ENCODE data around the gene BRWD1. TPM values are rescaled to one million over a fixed set of nuclear protein-coding genes. Genes with fewer than 3 reads are reported as not detected.
A peak's percentile ranks its signal among the peaks of the same experiment; 100 is the strongest.

Gene BRWD1
- total and polyA plus RNA-seq, 2 of the 13 experiments (the other 11 are each of a cell fraction or from before 2014, with no cell fraction given), result 13.9 to 28.0 TPM

DNA sequence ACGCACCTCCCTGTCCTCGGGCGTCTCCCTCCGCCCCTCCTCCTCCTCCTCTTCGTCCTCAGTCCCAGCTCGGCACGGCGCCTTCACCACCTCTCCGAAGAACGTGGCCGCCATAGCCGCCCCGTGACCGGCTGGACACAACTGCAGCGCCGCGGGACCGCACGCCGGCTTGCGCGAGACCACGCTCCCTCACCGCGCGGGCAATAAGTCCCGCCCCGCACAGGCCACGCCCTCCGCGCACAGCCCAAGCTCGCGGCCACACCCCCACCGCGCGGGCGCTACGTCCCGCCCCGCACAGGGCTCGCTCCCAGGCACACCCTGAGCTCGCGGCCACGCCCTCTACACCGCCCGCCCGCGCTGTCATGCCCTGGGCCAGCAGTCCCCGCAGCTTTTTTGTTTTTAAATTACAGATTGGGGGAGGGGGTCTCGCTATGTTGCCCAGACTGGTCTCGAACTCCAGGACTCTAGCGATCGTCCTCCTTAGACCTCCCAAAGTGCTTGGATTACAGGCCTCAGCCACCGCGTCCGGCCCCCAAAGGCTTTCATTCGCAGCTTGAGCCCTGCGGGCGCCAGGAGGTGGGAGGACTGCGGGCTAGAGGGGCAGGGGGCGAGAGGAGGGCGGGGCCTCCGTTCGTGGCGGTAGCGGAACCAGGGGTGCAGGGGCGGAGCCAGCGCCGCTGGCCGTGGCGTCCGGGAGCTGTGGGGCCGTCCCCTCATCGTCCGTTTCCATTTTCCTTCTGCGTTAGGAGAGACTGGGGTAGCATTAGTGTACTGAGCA, 130.0 kb downstream of the BRWD1 start, which contains the start of gene PSMG1 (continued):
- TF ChIP-seq, protein P1, sequence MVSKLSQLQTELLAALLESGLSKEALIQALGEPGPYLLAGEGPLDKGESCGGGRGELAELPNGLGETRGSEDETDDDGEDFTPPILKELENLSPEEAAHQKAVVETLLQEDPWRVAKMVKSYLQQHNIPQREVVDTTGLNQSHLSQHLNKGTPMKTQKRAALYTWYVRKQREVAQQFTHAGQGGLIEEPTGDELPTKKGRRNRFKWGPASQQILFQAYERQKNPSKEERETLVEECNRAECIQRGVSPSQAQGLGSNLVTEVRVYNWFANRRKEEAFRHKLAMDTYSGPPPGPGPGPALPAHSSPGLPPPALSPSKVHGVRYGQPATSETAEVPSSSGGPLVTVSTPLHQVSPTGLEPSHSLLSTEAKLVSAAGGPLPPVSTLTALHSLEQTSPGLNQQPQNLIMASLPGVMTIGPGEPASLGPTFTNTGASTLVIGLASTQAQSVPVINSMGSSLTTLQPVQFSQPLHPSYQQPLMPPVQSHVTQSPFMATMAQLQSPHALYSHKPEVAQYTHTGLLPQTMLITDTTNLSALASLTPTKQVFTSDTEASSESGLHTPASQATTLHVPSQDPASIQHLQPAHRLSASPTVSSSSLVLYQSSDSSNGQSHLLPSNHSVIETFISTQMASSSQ (IDR thresholded peaks at IDR 0.05; ENCODE audit: low read depth), result no peak
- TF ChIP-seq, protein P1 (CRISPR knock-in tag; IDR thresholded peaks at IDR 0.05; ENCODE audit: borderline replicate concordance), result peak; percentile 79; the same call in 1 of the 2 replicates
- TF ChIP-seq ZFP90 (CRISPR knock-in tag; IDR thresholded peaks at IDR 0.05; ENCODE audit: borderline replicate concordance) (peak; percentile 62), ZNF75D (CRISPR knock-in tag; IDR thresholded peaks at IDR 0.05; ENCODE audit: borderline replicate concordance) (0 out of 2 replicates have a peak, but pooled peaks have one; percentile 38), PRPF4 (IDR thresholded peaks at IDR 0.05; ENCODE audit: low read depth, low read length, poor library complexity, severe bottlenecking) (peak; percentile 51), YY1 (IDR thresholded peaks at IDR 0.05; ENCODE audit: insufficient read depth, insufficient replicate concordance, low read depth, low read length) (peak; percentile 88), NONO (IDR thresholded peaks at IDR 0.05) (no peak), NONO (CRISPR knock-in tag; conservative IDR thresholded peaks at IDR 0.05) (peak; percentile 69; the same call in 1 of the 2 replicates)
- TF ChIP-seq, protein P2, sequence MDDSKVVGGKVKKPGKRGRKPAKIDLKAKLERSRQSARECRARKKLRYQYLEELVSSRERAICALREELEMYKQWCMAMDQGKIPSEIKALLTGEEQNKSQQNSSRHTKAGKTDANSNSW (CRISPR knock-in tag; IDR thresholded peaks at IDR 0.05; ENCODE audit: borderline replicate concordance), result peak; percentile 95; the same call in 1 of the 2 replicates
- TF ChIP-seq, protein P3, sequence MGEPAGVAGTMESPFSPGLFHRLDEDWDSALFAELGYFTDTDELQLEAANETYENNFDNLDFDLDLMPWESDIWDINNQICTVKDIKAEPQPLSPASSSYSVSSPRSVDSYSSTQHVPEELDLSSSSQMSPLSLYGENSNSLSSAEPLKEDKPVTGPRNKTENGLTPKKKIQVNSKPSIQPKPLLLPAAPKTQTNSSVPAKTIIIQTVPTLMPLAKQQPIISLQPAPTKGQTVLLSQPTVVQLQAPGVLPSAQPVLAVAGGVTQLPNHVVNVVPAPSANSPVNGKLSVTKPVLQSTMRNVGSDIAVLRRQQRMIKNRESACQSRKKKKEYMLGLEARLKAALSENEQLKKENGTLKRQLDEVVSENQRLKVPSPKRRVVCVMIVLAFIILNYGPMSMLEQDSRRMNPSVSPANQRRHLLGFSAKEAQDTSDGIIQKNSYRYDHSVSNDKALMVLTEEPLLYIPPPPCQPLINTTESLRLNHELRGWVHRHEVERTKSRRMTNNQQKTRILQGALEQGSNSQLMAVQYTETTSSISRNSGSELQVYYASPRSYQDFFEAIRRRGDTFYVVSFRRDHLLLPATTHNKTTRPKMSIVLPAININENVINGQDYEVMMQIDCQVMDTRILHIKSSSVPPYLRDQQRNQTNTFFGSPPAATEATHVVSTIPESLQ (CRISPR knock-in tag; conservative IDR thresholded peaks at IDR 0.05), result 0 out of 2 replicates have a peak, but pooled peaks have one; percentile 38
- TF ChIP-seq, protein P4, sequence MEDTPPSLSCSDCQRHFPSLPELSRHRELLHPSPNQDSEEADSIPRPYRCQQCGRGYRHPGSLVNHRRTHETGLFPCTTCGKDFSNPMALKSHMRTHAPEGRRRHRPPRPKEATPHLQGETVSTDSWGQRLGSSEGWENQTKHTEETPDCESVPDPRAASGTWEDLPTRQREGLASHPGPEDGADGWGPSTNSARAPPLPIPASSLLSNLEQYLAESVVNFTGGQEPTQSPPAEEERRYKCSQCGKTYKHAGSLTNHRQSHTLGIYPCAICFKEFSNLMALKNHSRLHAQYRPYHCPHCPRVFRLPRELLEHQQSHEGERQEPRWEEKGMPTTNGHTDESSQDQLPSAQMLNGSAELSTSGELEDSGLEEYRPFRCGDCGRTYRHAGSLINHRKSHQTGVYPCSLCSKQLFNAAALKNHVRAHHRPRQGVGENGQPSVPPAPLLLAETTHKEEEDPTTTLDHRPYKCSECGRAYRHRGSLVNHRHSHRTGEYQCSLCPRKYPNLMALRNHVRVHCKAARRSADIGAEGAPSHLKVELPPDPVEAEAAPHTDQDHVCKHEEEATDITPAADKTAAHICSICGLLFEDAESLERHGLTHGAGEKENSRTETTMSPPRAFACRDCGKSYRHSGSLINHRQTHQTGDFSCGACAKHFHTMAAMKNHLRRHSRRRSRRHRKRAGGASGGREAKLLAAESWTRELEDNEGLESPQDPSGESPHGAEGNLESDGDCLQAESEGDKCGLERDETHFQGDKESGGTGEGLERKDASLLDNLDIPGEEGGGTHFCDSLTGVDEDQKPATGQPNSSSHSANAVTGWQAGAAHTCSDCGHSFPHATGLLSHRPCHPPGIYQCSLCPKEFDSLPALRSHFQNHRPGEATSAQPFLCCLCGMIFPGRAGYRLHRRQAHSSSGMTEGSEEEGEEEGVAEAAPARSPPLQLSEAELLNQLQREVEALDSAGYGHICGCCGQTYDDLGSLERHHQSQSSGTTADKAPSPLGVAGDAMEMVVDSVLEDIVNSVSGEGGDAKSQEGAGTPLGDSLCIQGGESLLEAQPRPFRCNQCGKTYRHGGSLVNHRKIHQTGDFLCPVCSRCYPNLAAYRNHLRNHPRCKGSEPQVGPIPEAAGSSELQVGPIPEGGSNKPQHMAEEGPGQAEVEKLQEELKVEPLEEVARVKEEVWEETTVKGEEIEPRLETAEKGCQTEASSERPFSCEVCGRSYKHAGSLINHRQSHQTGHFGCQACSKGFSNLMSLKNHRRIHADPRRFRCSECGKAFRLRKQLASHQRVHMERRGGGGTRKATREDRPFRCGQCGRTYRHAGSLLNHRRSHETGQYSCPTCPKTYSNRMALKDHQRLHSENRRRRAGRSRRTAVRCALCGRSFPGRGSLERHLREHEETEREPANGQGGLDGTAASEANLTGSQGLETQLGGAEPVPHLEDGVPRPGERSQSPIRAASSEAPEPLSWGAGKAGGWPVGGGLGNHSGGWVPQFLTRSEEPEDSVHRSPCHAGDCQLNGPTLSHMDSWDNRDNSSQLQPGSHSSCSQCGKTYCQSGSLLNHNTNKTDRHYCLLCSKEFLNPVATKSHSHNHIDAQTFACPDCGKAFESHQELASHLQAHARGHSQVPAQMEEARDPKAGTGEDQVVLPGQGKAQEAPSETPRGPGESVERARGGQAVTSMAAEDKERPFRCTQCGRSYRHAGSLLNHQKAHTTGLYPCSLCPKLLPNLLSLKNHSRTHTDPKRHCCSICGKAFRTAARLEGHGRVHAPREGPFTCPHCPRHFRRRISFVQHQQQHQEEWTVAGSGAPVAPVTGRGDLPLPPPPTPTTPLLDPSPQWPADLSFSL (CRISPR knock-in tag; IDR thresholded peaks at IDR 0.05), result no peak; the same call in 1 of the 2 replicates
